Hepatocyte (in vitro differentiated cells): ENCODE measurements around the gene HOTAIR. TPM values are rescaled to one million over a fixed set of nuclear protein-coding genes. Genes with fewer than 3 reads are reported as not detected.

ENCODE experiments used
- DNase-seq: peaks from one replicate; pipeline ENCODE4 v3.0.0-alpha.2; 2016; ENCODE audit warnings: low spot score
- H2AFZ ChIP-seq: fragments of 200-600 bp; sonication (generic); 2 replicates; pipeline ENCODE4 v1.6.0; 2016; ENCODE audit warnings: antibody characterized with exemption, mild to moderate bottlenecking
- H3K27ac ChIP-seq: fragments of 200-600 bp; sonication (generic); 2 replicates; pipeline ENCODE4 v1.5.1; 2016; ENCODE audit warnings: mild to moderate bottlenecking
- H3K27me3 ChIP-seq: fragments of 200-600 bp; sonication (generic); 2 replicates; pipeline ENCODE4 v1.6.1; 2016
- H3K36me3 ChIP-seq: fragments of 200-600 bp; sonication (generic); replicated peaks from 2 replicates; pipeline ENCODE4 v1.5.1; 2016; ENCODE audit warnings: low read depth; ENCODE audit not compliant: insufficient read depth
- H3K4me1 ChIP-seq: fragments of 200-600 bp; sonication (generic); 2 replicates; pipeline ENCODE4 v1.5.1; 2016; ENCODE audit warnings: mild to moderate bottlenecking, moderate library complexity; ENCODE audit not compliant: insufficient read depth
- H3K4me2 ChIP-seq: fragments of 200-600 bp; sonication (generic); 2 replicates; pipeline ENCODE4 v1.6.0; 2016
- H3K4me3 ChIP-seq: fragments of 200-600 bp; sonication (generic); 2 replicates; pipeline ENCODE4 v1.5.1; 2016; ENCODE audit warnings: mild to moderate bottlenecking
- H3K79me2 ChIP-seq: fragments of 200-600 bp; sonication (generic); 2 replicates; pipeline ENCODE4 v1.6.0; 2017; ENCODE audit warnings: mild to moderate bottlenecking
- H3K9me2 ChIP-seq: fragments of 200-600 bp; sonication (generic); replicated peaks from 2 replicates; pipeline ENCODE4 v1.6.0; 2017; ENCODE audit warnings: mild to moderate bottlenecking; ENCODE audit not compliant: insufficient read depth
- H3K9me3 ChIP-seq: fragments of 200-600 bp; sonication (generic); 2 replicates; pipeline ENCODE4 v1.5.1; 2016; ENCODE audit warnings: low read depth, mild to moderate bottlenecking
- H4K20me1 ChIP-seq: fragments of 200-600 bp; sonication (generic); 2 replicates; pipeline ENCODE4 v1.6.0; 2016; ENCODE audit warnings: mild to moderate bottlenecking; ENCODE audit not compliant: insufficient read depth, poor library complexity, severe bottlenecking
- EZH2 ChIP-seq: fragments of 200-600 bp; sonication (generic); IDR thresholded peaks from 2 replicates; pipeline ENCODE4 v1.6.1; 2016; ENCODE audit warnings: antibody characterized with exemption, mild to moderate bottlenecking, borderline replicate concordance
- EZH2phosphoT487 ChIP-seq: fragments of 200-600 bp; sonication (generic); IDR thresholded peaks from one replicate; pipeline ENCODE4 v1.6.1; 2018; ENCODE audit warnings: antibody characterized with exemption, mild to moderate bottlenecking, low read depth, moderate library complexity; ENCODE audit not compliant: unreplicated experiment, severe bottlenecking
- WGBS: methylation state at CpG from one replicate; pipeline ENCODE4 v1.1.6; 2016; ENCODE audit warnings: low lambda C conversion rate; ENCODE audit errors: missing lambda C conversion rate; 5-methylcytosine and 5-hydroxymethylcytosine counted together
- polyA plus RNA-seq: library from polyadenylated mRNA; unstranded; fragments of >200 nt; fragmentation: Nextera tagmentation; extraction: Ambion mirVana; gene quantifications from 2 replicates; pipeline ENCODE4 v1.2.1, GENCODE V29; 2016
- total RNA-seq: library from RNA; depleted of rRNA; stranded (reverse); fragments of >200 nt; gene quantifications from 2 replicates; pipeline ENCODE4 v1.2.3, GENCODE V29; 2014
- TF ChIP-seq, protein P1 (sequence below): fragments of 200-600 bp; sonication (generic); IDR thresholded peaks from 2 replicates; pipeline ENCODE4 v1.5.1; 2016; ENCODE audit warnings: antibody characterized with exemption, mild to moderate bottlenecking; ENCODE audit not compliant: poor library complexity

The HOTAIR gene
- total and polyA plus RNA-seq, 2 experiments from 2014 or later = 0.82 to 0.90 TPM

DNA sequence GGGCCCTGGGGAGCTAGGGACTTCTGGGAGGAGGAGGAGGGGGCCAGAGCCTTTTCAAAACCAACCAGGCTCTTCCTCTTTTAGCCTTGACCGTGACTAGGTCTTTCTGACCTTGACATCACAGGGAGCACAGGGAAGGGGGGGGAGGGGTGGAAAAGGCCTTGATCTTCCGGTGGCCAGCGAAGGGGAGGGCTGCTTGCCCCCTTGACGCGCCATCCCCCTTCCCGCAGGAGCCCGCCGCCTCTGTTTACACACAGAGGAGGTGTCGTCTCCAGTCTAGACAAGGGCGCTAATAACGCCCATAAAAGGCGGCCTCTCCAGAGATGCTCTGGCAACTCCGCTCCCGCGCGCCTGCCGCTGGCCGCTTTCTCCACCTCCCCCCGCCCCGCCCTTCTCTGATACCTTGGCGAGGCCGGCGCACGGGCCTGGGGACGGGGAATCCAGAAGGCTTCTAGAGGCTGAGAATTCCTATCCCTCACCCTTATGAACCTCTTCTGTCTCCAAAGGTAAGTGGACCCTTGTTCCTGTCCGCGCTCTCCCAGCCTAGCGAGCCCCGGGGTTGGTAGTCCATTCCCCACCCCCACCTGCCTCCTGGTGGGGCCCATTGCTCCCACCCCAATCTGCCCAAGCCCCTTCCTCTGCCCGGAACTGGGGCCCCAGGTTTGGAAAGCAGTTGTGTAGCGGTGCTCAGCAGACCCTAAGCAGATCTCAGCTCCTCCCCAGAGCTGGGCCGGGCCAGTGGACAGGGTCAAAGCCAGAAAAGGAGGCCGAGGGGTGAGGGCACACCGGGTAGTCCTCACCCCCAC lies 24.9 kb downstream of the HOTAIR start:
- no peaks in the 10 kb centered on the region for H3K79me2 ChIP-seq
- no peaks in the 10 kb centered on the region for H4K20me1 ChIP-seq
- H3K4me3 ChIP-seq = no peak overlapping the region
- H3K27ac ChIP-seq = no peak overlapping the region
- H3K27me3 ChIP-seq = peaks cover 100% of the 10 kb centered on the region
- no peaks in the 10 kb centered on the region for H3K9me2 ChIP-seq
- H3K4me1 ChIP-seq = no peaks in the 10 kb centered on the region
- no peak overlapping the region for H3K4me2 ChIP-seq
- H3K9me3 ChIP-seq = no peaks in the 10 kb centered on the region
- no peak for DNase-seq
- WGBS = 11% methylated on average over 34 of the region's 34 CpGs
- TF ChIP-seq EZH2phosphoT487 (peak; percentile 40), EZH2 (no peak)
- TF ChIP-seq, protein P1, sequence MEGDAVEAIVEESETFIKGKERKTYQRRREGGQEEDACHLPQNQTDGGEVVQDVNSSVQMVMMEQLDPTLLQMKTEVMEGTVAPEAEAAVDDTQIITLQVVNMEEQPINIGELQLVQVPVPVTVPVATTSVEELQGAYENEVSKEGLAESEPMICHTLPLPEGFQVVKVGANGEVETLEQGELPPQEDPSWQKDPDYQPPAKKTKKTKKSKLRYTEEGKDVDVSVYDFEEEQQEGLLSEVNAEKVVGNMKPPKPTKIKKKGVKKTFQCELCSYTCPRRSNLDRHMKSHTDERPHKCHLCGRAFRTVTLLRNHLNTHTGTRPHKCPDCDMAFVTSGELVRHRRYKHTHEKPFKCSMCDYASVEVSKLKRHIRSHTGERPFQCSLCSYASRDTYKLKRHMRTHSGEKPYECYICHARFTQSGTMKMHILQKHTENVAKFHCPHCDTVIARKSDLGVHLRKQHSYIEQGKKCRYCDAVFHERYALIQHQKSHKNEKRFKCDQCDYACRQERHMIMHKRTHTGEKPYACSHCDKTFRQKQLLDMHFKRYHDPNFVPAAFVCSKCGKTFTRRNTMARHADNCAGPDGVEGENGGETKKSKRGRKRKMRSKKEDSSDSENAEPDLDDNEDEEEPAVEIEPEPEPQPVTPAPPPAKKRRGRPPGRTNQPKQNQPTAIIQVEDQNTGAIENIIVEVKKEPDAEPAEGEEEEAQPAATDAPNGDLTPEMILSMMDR = no peak
- H2AFZ ChIP-seq = no peak overlapping the region
- no peaks in the 10 kb centered on the region for H3K36me3 ChIP-seq

DNA sequence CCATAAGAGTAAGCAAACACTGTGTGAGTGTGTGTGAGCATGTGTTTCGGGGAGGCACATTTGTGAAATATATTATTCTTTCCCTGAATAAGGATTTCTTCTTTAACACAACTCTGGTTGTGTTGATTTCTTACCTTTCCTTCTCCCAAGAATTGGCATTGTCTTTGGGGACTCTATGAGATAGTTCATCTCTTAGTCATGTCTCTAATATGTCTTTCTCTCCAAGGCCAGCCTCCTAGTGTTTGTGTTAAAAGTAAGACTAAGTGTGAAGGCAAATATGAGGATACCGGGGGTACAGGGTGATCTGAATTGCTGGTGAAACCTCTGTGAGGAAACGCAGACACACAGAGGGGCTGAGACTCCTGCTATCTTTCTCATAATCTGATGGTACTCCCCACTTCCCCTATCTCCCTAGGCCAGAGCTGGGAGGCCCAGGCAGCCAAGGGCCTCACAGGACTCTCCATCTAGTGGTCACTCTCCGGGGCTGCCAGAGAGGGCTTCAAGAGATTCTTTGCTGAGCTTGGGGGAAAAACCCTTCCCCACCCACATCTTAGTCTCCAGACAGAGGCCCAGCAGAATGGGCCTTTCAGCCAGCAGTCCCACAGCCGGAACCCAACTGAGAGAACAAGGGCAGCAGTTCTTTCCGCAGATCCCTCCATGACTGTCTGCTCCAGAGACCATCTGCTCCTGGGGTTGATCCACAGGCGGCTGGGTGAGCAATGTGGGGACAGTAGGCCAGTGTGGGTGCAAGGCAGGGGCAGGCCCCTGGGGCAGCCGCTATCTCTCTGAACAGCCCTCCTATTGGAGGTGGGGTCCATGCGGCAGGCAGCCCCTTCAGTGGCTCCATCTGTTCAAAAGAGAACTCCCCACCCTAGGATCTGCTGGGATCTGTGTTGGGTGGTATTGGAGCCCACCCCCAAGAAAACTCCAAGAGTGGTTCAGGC lies 25.8 kb downstream of the HOTAIR start:
- no peak overlapping the region for H2AFZ ChIP-seq
- no peaks in the 10 kb centered on the region for H3K36me3 ChIP-seq
- H3K27me3 ChIP-seq = peaks cover 100% of the 10 kb centered on the region
- H3K27ac ChIP-seq = no peak overlapping the region
- H3K9me3 ChIP-seq = no peaks in the 10 kb centered on the region
- 66% methylated on average over 9 of the region's 9 CpGs for WGBS
- H3K4me2 ChIP-seq = no peak overlapping the region
- no peak overlapping the region for H3K4me3 ChIP-seq
- no peaks in the 10 kb centered on the region for H3K4me1 ChIP-seq
- no peak for DNase-seq
- TF ChIP-seq EZH2phosphoT487 (no peak), EZH2 (no peak)
- TF ChIP-seq, protein P1 = no peak
- no peaks in the 10 kb centered on the region for H3K79me2 ChIP-seq
- no peaks in the 10 kb centered on the region for H3K9me2 ChIP-seq
- H4K20me1 ChIP-seq = no peaks in the 10 kb centered on the region

DNA sequence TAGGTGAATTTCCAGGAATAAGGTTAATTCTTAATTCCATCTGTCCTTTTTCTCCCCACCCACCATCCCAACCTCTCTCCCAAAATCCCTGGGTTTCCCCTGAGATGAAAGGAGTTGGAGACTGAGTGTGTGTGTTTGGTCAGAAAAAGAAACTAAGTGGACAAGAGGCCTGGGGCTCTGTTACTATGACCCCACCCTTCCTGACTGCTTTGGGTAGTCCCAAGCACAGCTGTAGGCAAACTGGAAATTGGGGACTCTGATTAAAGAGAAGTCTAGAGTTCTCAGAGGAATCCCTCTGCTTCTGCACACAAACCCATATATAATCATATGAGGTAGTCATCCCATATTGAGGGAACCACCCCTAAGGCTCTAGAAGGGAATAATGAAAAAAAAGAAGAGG lies 27.0 kb downstream of the HOTAIR start:
- Histone ChIP-seq H3K27me3 (peaks cover 100% of the 10 kb centered on the region), H3K9me3 (no peaks in the 10 kb centered on the region), H2AFZ (no peak overlapping the region), H4K20me1 (no peaks in the 10 kb centered on the region), H3K4me3 (no peak overlapping the region), H3K79me2 (no peaks in the 10 kb centered on the region), H3K9me2 (no peaks in the 10 kb centered on the region), H3K4me2 (no peak overlapping the region), H3K27ac (no peak overlapping the region), H3K36me3 (no peaks in the 10 kb centered on the region), H3K4me1 (no peaks in the 10 kb centered on the region)
- TF ChIP-seq, protein P1 = no peak
- no peak for TF ChIP-seq EZH2phosphoT487
- no peak for TF ChIP-seq EZH2
- no peak for DNase-seq
